ENCODE data around the gene TXLNG.

Gene TXLNG

GRCh38 chrX:16745102-16745501 is 41.2 kb upstream of the TXLNG start:
- peaks cover 7% of the 10 kb centered on the region for H3K79me1 ChIP-seq (replicated peaks; ENCODE audit: low read length, poor library complexity, severe bottlenecking)
- no peak overlapping the region for H2BK5ac ChIP-seq (ENCODE audit: low read depth, low read length, poor library complexity, severe bottlenecking)
- H3K23ac ChIP-seq (ENCODE audit: low read length in 2 of 2), result no peak overlapping the region
- H3K4ac ChIP-seq (ENCODE audit: low read depth in 1 of 2, low read length in 2 of 2), result no peak overlapping the region
- no peak overlapping the region for H4K91ac ChIP-seq (ENCODE audit: low read length)
- H3K27ac ChIP-seq (ENCODE audit: low read length, poor library complexity, severe bottlenecking), result no peak overlapping the region
- H3K9ac ChIP-seq (ENCODE audit: low read length), result no peak overlapping the region
- no peak overlapping the region for H3K4me3 ChIP-seq (ENCODE audit: insufficient read depth in 1 of 2, low read depth in 1 of 2, low read length in 2 of 2)
- H2BK12ac ChIP-seq (ENCODE audit: low read length in 2 of 2), result no peak overlapping the region
- no peak overlapping the region for H3K18ac ChIP-seq (ENCODE audit: low read depth in 1 of 2, low read length in 2 of 2)
- no peak overlapping the region for H3K14ac ChIP-seq (ENCODE audit: low read length in 2 of 2)
- WGBS, result 100% methylated on average over 3 of the region's 5 CpGs
- no peak overlapping the region for H4K8ac ChIP-seq (ENCODE audit: low read length)
- no peak for DNase-seq
- no peak overlapping the region for H3K4me2 ChIP-seq (ENCODE audit: low read length, poor library complexity, severe bottlenecking)
- peaks cover 8% of the 10 kb centered on the region for H3K4me1 ChIP-seq (ENCODE audit: control insufficient read depth, insufficient read depth, low read depth, low read length)
- no peaks in the 10 kb centered on the region for H3K9me3 ChIP-seq (ENCODE audit: control insufficient read depth, low read length)
- no peak overlapping the region for H2BK15ac ChIP-seq (ENCODE audit: low read depth, poor library complexity, severe bottlenecking)
- no peak overlapping the region for H2BK120ac ChIP-seq (ENCODE audit: low read depth, low read length)
- no peak overlapping the region for H2AK5ac ChIP-seq (ENCODE audit: low read length, severe bottlenecking)
- peaks cover 28 to 78% of the 10 kb centered on the region in 2 experiments for H3K36me3 ChIP-seq (ENCODE audit: control insufficient read depth in 1 of 2, insufficient read depth in 2 of 2, low read depth in 1 of 2, low read length in 2 of 2)
- no peaks in the 10 kb centered on the region for H3K27me3 ChIP-seq (ENCODE audit: control insufficient read depth in 1 of 2, insufficient read depth in 1 of 2, low read length in 2 of 2)
- H2AFZ ChIP-seq (ENCODE audit: low read depth, low read length), result no peak overlapping the region

- Histone ChIP-seq H3K18ac (ENCODE audit: low read depth in 1 of 2, low read length in 2 of 2) (no peak overlapping the region), H2BK12ac (ENCODE audit: low read length in 2 of 2) (no peak overlapping the region), H2AFZ (ENCODE audit: low read depth, low read length) (no peak overlapping the region), H2AK5ac (ENCODE audit: low read length, severe bottlenecking) (no peak overlapping the region), H2BK15ac (ENCODE audit: low read depth, poor library complexity, severe bottlenecking) (no peak overlapping the region), H3K79me1 (replicated peaks; ENCODE audit: low read length, poor library complexity, severe bottlenecking) (peaks cover 7% of the 10 kb centered on the region), H4K8ac (ENCODE audit: low read length) (no peak overlapping the region), H3K9ac (ENCODE audit: low read length) (no peak overlapping the region), H3K4me2 (ENCODE audit: low read length, poor library complexity, severe bottlenecking) (no peak overlapping the region), H3K4me3 (ENCODE audit: insufficient read depth in 1 of 2, low read depth in 1 of 2, low read length in 2 of 2) (no peak overlapping the region), H2BK5ac (ENCODE audit: low read depth, low read length, poor library complexity, severe bottlenecking) (no peak overlapping the region), H3K4ac (ENCODE audit: low read depth in 1 of 2, low read length in 2 of 2) (no peak overlapping the region), H4K91ac (ENCODE audit: low read length) (no peak overlapping the region), H3K36me3 (ENCODE audit: control insufficient read depth in 1 of 2, insufficient read depth in 2 of 2, low read depth in 1 of 2, low read length in 2 of 2) (peaks cover 28 to 79% of the 10 kb centered on the region in 2 experiments), H3K23ac (ENCODE audit: low read length in 2 of 2) (no peak overlapping the region), H3K27me3 (ENCODE audit: control insufficient read depth in 1 of 2, insufficient read depth in 1 of 2, low read length in 2 of 2) (no peaks in the 10 kb centered on the region), H3K27ac (ENCODE audit: low read length, poor library complexity, severe bottlenecking) (no peak overlapping the region), H2BK120ac (ENCODE audit: low read depth, low read length) (no peak overlapping the region), H3K4me1 (ENCODE audit: control insufficient read depth, insufficient read depth, low read depth, low read length) (peaks cover 8% of the 10 kb centered on the region), H3K14ac (ENCODE audit: low read length in 2 of 2) (no peak overlapping the region), H3K9me3 (ENCODE audit: control insufficient read depth, low read length) (no peaks in the 10 kb centered on the region)
- 95% methylated on average over 4 of the region's 5 CpGs for WGBS
- DNase-seq, result no peak
These were observed 40.6 kb upstream of the TXLNG start for GRCh38 chrX:16745659-16746058.

GRCh38 chrX:16748425-16748824 is 37.8 kb upstream of the TXLNG start:
- H2BK15ac ChIP-seq (ENCODE audit: low read depth, poor library complexity, severe bottlenecking), result no peak overlapping the region
- no peak overlapping the region for H3K18ac ChIP-seq (ENCODE audit: low read depth in 1 of 2, low read length in 2 of 2)
- H4K91ac ChIP-seq (ENCODE audit: low read length), result no peak overlapping the region
- peaks cover 8% of the 10 kb centered on the region for H3K79me1 ChIP-seq (replicated peaks; ENCODE audit: low read length, poor library complexity, severe bottlenecking)
- H3K4me2 ChIP-seq (ENCODE audit: low read length, poor library complexity, severe bottlenecking), result no peak overlapping the region
- peaks cover 8% of the 10 kb centered on the region for H3K4me1 ChIP-seq (ENCODE audit: control insufficient read depth, insufficient read depth, low read depth, low read length)
- H3K4me3 ChIP-seq (ENCODE audit: insufficient read depth in 1 of 2, low read depth in 1 of 2, low read length in 2 of 2), result no peak overlapping the region
- H3K36me3 ChIP-seq (ENCODE audit: control insufficient read depth in 1 of 2, insufficient read depth in 2 of 2, low read depth in 1 of 2, low read length in 2 of 2), result peaks cover 24 to 72% of the 10 kb centered on the region in 2 experiments
- no peak overlapping the region for H2AFZ ChIP-seq (ENCODE audit: low read depth, low read length)
- H2BK5ac ChIP-seq (ENCODE audit: low read depth, low read length, poor library complexity, severe bottlenecking), result no peak overlapping the region
- no peak overlapping the region for H3K4ac ChIP-seq (ENCODE audit: low read depth in 1 of 2, low read length in 2 of 2)
- H2BK12ac ChIP-seq (ENCODE audit: low read length in 2 of 2), result no peak overlapping the region
- no peak overlapping the region for H3K9ac ChIP-seq (ENCODE audit: low read length)
- H3K9me3 ChIP-seq (ENCODE audit: control insufficient read depth, low read length), result no peaks in the 10 kb centered on the region
- no peak overlapping the region for H3K14ac ChIP-seq (ENCODE audit: low read length in 2 of 2)
- H3K27me3 ChIP-seq (ENCODE audit: control insufficient read depth in 1 of 2, insufficient read depth in 1 of 2, low read length in 2 of 2), result no peaks in the 10 kb centered on the region
- no peak overlapping the region for H2BK120ac ChIP-seq (ENCODE audit: low read depth, low read length)
- H4K8ac ChIP-seq (ENCODE audit: low read length), result no peak overlapping the region
- DNase-seq, result no peak
- no peak overlapping the region for H3K23ac ChIP-seq (ENCODE audit: low read length in 2 of 2)
- no peak overlapping the region for H2AK5ac ChIP-seq (ENCODE audit: low read length, severe bottlenecking)
- H3K27ac ChIP-seq (ENCODE audit: low read length, poor library complexity, severe bottlenecking), result no peak overlapping the region
- WGBS, result 99% methylated on average over 5 of the region's 5 CpGs

- Histone ChIP-seq H3K23ac (ENCODE audit: low read length in 2 of 2) (no peak overlapping the region), H3K9ac (ENCODE audit: low read length) (no peak overlapping the region), H3K4me3 (ENCODE audit: insufficient read depth in 1 of 2, low read depth in 1 of 2, low read length in 2 of 2) (no peak overlapping the region), H3K18ac (ENCODE audit: low read depth in 1 of 2, low read length in 2 of 2) (no peak overlapping the region), H2AFZ (ENCODE audit: low read depth, low read length) (no peak overlapping the region), H4K8ac (ENCODE audit: low read length) (no peak overlapping the region), H3K4me1 (ENCODE audit: control insufficient read depth, insufficient read depth, low read depth, low read length) (peaks cover 1% of the 10 kb centered on the region), H2BK120ac (ENCODE audit: low read depth, low read length) (no peak overlapping the region), H3K27me3 (ENCODE audit: control insufficient read depth in 1 of 2, insufficient read depth in 1 of 2, low read length in 2 of 2) (no peaks in the 10 kb centered on the region), H2BK15ac (ENCODE audit: low read depth, poor library complexity, severe bottlenecking) (no peak overlapping the region), H3K4me2 (ENCODE audit: low read length, poor library complexity, severe bottlenecking) (no peak overlapping the region), H3K14ac (ENCODE audit: low read length in 2 of 2) (no peak overlapping the region), H2BK12ac (ENCODE audit: low read length in 2 of 2) (no peak overlapping the region), H3K79me1 (replicated peaks; ENCODE audit: low read length, poor library complexity, severe bottlenecking) (peaks cover 12% of the 10 kb centered on the region), H3K27ac (ENCODE audit: low read length, poor library complexity, severe bottlenecking) (no peak overlapping the region), H2BK5ac (ENCODE audit: low read depth, low read length, poor library complexity, severe bottlenecking) (no peak overlapping the region), H3K9me3 (ENCODE audit: control insufficient read depth, low read length) (no peaks in the 10 kb centered on the region), H3K36me3 (ENCODE audit: control insufficient read depth in 1 of 2, insufficient read depth in 2 of 2, low read depth in 1 of 2, low read length in 2 of 2) (peaks cover 20 to 70% of the 10 kb centered on the region in 2 experiments), H3K4ac (ENCODE audit: low read depth in 1 of 2, low read length in 2 of 2) (no peak overlapping the region), H2AK5ac (ENCODE audit: low read length, severe bottlenecking) (no peak overlapping the region), H4K91ac (ENCODE audit: low read length) (no peak overlapping the region)
- no peak for DNase-seq
- WGBS, result 98% methylated on average over 4 of the region's 7 CpGs
These were observed 36.1 kb upstream of the TXLNG start for GRCh38 chrX:16750136-16750535.

Data from mesenchymal stem cell (in vitro differentiated cells and primary cell).